HEK293T (cell line): ENCODE data around the gene ASTN2.

Experiments used
- ARNT ChIP-seq: fragments of 450-650 bp; IDR thresholded peaks from 2 replicates; pipeline ENCODE4 v1.6.1; 2017; ENCODE audit warnings: mild to moderate bottlenecking
- BHLHE40 ChIP-seq: fragments of 450-650 bp; IDR thresholded peaks from 2 replicates; pipeline ENCODE4 v1.6.1; 2016; ENCODE audit warnings: mild to moderate bottlenecking, moderate library complexity, borderline replicate concordance
- ELF4 ChIP-seq: fragments of 450-650 bp; IDR thresholded peaks from 2 replicates; pipeline ENCODE4 v1.6.1; 2017; ENCODE audit warnings: antibody characterized with exemption
- FOXA1 ChIP-seq: fragments of 450-650 bp; IDR thresholded peaks from 2 replicates; pipeline ENCODE4 v1.6.1; 2016; ENCODE audit warnings: mild to moderate bottlenecking
- FOXK2 ChIP-seq: fragments of 450-650 bp; IDR thresholded peaks from 2 replicates; pipeline ENCODE4 v1.6.1; 2016; ENCODE audit warnings: mild to moderate bottlenecking
- HDGF ChIP-seq: fragments of 450-650 bp; IDR thresholded peaks from 2 replicates; pipeline ENCODE4 v1.6.1; 2017; ENCODE audit warnings: antibody characterized with exemption, borderline replicate concordance
- L3MBTL2 ChIP-seq: fragments of 450-650 bp; conservative IDR thresholded peaks from 2 replicates; pipeline ENCODE4 v1.6.1; 2016; ENCODE audit warnings: mild to moderate bottlenecking
- NFRKB ChIP-seq: fragments of 450-650 bp; IDR thresholded peaks from 2 replicates; pipeline ENCODE4 v1.6.1; 2016; ENCODE audit warnings: mild to moderate bottlenecking, moderate library complexity
- PKNOX1 ChIP-seq: fragments of 450-650 bp; IDR thresholded peaks from 2 replicates; pipeline ENCODE4 v1.6.1; 2016
- SP1 ChIP-seq: fragments of 450-650 bp; IDR thresholded peaks from 2 replicates; pipeline ENCODE4 v1.6.1; 2017
- TARDBP ChIP-seq: fragments of 450-650 bp; IDR thresholded peaks from 2 replicates; pipeline ENCODE4 v1.6.1; 2016
- ZNF384 ChIP-seq: fragments of 450-650 bp; IDR thresholded peaks from 2 replicates; pipeline ENCODE4 v1.6.1; 2016

- TF ChIP-seq FOXA1 (no peak), SP1 (no peak), TARDBP (no peak), PKNOX1 (no peak), ARNT (no peak), L3MBTL2 (no peak), BHLHE40 (no peak), FOXK2 (no peak), ZNF384 (no peak), ELF4 (no peak), NFRKB (no peak), HDGF (no peak)
Measured at GRCh38 chr9:116476935-116477381, 937.9 kb downstream of the ASTN2 start.
